K562 (cell line): Measurements from ENCODE around the gene LAMTOR5.

ENCODE experiments used
- KDM4B ChIP-seq, 2 experiments: fragments of 450-650 bp in 1 of 2; sonication (generic) in 1 of 2; IDR thresholded peaks; 2 replicates each; pipeline ENCODE4 v1.6.1; 2016 to 2017; ENCODE audit warnings: borderline replicate concordance in 2 of 2, antibody characterized with exemption in 1 of 2, low read depth in 1 of 2, mild to moderate bottlenecking in 1 of 2
- KLF13 ChIP-seq: fragments of 450-650 bp; IDR thresholded peaks from 2 replicates; pipeline ENCODE4 v1.6.1; 2016; ENCODE audit warnings: missing genetic modification characterization, low read depth, mild to moderate bottlenecking, missing compliant biosample characterization, moderate library complexity, borderline replicate concordance
- POLR2A ChIP-seq: fragments of 450-650 bp; conservative IDR thresholded peaks from 2 replicates; pipeline ENCODE4 v1.6.1; 2016
- PRPF4 ChIP-seq: fragments of 200-400 bp; formaldehyde crosslinking; IDR thresholded peaks from one replicate; pipeline ENCODE4 v1.6.1; 2017; ENCODE audit warnings: low read length, low read depth, mild to moderate bottlenecking; ENCODE audit not compliant: insufficient read depth, poor library complexity, severe bottlenecking
- RCOR1 ChIP-seq, 2 experiments: IDR thresholded peaks; 2 replicates each; pipeline ENCODE4 v1.6.1; 2012; ENCODE audit warnings: low read depth in 2 of 2, low read length in 2 of 2, borderline replicate concordance in 1 of 2, improper control_type of control experiment in 1 of 2
- SIN3A ChIP-seq, 2 experiments: fragments of 150-350 bp in 1 of 2; IDR thresholded peaks; 2 replicates each; pipeline ENCODE4 v1.6.1; 2011 to 2016; ENCODE audit warnings: borderline replicate concordance in 2 of 2, low read depth in 2 of 2, low read length in 2 of 2, mild to moderate bottlenecking in 2 of 2, moderate library complexity in 2 of 2; ENCODE audit not compliant: control insufficient read depth in 1 of 2
- SMC3 ChIP-seq: conservative IDR thresholded peaks from 2 replicates; pipeline ENCODE4 v1.6.1; 2011; ENCODE audit warnings: low read depth, low read length, improper control_type of control experiment; ENCODE audit not compliant: insufficient read depth
- TCF7L2 ChIP-seq: fragments of 150-350 bp; IDR thresholded peaks from 2 replicates; pipeline ENCODE4 v1.6.1; 2016; ENCODE audit warnings: low read depth, mild to moderate bottlenecking, low read length, moderate library complexity
- ZNF695 ChIP-seq: fragments of 450-650 bp; formaldehyde crosslinking; IDR thresholded peaks from 2 replicates; pipeline ENCODE4 v1.4.0; 2020; ENCODE audit warnings: mild to moderate bottlenecking, moderate library complexity
- TF ChIP-seq, protein P1 (sequence below), 3 experiments: IDR thresholded peaks in 2 of 3; conservative IDR thresholded peaks in 1 of 3; 2 replicates each; pipeline ENCODE4 v1.5.1; 2011 to 2012; ENCODE audit warnings: low read length in 3 of 3, mild to moderate bottlenecking in 3 of 3, control low read depth in 2 of 3, improper control_type of control experiment in 1 of 3, inconsistent platforms in 1 of 3, low read depth in 1 of 3, mixed read lengths in 1 of 3, moderate library complexity in 1 of 3; ENCODE audit not compliant: insufficient read depth in 2 of 3
- TF ChIP-seq, protein P2 (sequence below), 2 experiments: fragments of 450-650 bp; IDR thresholded peaks; 2 replicates each; pipeline ENCODE4 v1.6.1; 2016; ENCODE audit warnings: mild to moderate bottlenecking in 2 of 2, borderline replicate concordance in 1 of 2, low read depth in 1 of 2, moderate library complexity in 1 of 2
- TF ChIP-seq, protein P3 (sequence below): sonication (generic); formaldehyde crosslinking; IDR thresholded peaks from 2 replicates; pipeline ENCODE4 v1.8.1; 2023; ENCODE audit warnings: mild to moderate bottlenecking, missing genetic modification reagents
- TF ChIP-seq, protein P4 (sequence below), 2 experiments: IDR thresholded peaks; 2 replicates each; pipeline ENCODE4 v1.6.1; 2011; ENCODE audit warnings: borderline replicate concordance in 1 of 2, control low read depth in 1 of 2, low read depth in 1 of 2, low read length in 1 of 2, mild to moderate bottlenecking in 1 of 2, mixed read lengths in 1 of 2, moderate library complexity in 1 of 2; ENCODE audit not compliant: insufficient read depth in 1 of 2, insufficient read length in 1 of 2, poor library complexity in 1 of 2, severe bottlenecking in 1 of 2; ENCODE audit errors: extremely low read depth in 1 of 2
- TF ChIP-seq, protein P5 (sequence below): fragments of 250-450 bp; sonication (Bioruptor Pico); IDR thresholded peaks from 2 replicates; pipeline ENCODE4 v1.5.0; 2020; ENCODE audit warnings: mild to moderate bottlenecking, borderline replicate concordance

DNA sequence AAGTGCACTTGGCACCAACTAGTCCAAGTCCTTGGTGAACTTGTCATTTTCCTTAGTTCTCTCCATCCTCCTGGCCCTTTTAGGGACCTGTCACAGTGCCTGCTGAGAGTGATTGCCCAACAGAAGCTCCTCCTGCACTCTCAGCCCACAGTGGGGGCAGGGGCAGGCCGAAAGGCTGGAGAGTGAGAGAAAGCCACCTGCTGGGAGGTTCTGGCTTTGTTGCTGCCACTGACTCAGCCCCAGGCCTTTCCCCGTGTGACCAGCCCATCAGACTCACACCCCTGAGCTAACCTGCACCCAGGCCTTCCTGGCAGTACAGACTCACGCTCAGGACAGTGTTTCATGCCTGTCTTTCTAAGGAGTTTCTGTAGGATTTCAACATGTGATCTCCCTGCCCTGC lies 26.3 kb upstream of the LAMTOR5 start:
- TF ChIP-seq, protein P1, sequence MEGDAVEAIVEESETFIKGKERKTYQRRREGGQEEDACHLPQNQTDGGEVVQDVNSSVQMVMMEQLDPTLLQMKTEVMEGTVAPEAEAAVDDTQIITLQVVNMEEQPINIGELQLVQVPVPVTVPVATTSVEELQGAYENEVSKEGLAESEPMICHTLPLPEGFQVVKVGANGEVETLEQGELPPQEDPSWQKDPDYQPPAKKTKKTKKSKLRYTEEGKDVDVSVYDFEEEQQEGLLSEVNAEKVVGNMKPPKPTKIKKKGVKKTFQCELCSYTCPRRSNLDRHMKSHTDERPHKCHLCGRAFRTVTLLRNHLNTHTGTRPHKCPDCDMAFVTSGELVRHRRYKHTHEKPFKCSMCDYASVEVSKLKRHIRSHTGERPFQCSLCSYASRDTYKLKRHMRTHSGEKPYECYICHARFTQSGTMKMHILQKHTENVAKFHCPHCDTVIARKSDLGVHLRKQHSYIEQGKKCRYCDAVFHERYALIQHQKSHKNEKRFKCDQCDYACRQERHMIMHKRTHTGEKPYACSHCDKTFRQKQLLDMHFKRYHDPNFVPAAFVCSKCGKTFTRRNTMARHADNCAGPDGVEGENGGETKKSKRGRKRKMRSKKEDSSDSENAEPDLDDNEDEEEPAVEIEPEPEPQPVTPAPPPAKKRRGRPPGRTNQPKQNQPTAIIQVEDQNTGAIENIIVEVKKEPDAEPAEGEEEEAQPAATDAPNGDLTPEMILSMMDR (IDR thresholded peaks at IDR 0.05 in 2 of 3, conservative IDR thresholded peaks at IDR 0.05 in 1 of 3; ENCODE audit: insufficient read depth in 2 of 3, low read depth in 1 of 3, low read length in 3 of 3), result peak; percentile 46 to 65 (median 59); a peak in 5 of 6 replicates
- TF ChIP-seq, protein P2, sequence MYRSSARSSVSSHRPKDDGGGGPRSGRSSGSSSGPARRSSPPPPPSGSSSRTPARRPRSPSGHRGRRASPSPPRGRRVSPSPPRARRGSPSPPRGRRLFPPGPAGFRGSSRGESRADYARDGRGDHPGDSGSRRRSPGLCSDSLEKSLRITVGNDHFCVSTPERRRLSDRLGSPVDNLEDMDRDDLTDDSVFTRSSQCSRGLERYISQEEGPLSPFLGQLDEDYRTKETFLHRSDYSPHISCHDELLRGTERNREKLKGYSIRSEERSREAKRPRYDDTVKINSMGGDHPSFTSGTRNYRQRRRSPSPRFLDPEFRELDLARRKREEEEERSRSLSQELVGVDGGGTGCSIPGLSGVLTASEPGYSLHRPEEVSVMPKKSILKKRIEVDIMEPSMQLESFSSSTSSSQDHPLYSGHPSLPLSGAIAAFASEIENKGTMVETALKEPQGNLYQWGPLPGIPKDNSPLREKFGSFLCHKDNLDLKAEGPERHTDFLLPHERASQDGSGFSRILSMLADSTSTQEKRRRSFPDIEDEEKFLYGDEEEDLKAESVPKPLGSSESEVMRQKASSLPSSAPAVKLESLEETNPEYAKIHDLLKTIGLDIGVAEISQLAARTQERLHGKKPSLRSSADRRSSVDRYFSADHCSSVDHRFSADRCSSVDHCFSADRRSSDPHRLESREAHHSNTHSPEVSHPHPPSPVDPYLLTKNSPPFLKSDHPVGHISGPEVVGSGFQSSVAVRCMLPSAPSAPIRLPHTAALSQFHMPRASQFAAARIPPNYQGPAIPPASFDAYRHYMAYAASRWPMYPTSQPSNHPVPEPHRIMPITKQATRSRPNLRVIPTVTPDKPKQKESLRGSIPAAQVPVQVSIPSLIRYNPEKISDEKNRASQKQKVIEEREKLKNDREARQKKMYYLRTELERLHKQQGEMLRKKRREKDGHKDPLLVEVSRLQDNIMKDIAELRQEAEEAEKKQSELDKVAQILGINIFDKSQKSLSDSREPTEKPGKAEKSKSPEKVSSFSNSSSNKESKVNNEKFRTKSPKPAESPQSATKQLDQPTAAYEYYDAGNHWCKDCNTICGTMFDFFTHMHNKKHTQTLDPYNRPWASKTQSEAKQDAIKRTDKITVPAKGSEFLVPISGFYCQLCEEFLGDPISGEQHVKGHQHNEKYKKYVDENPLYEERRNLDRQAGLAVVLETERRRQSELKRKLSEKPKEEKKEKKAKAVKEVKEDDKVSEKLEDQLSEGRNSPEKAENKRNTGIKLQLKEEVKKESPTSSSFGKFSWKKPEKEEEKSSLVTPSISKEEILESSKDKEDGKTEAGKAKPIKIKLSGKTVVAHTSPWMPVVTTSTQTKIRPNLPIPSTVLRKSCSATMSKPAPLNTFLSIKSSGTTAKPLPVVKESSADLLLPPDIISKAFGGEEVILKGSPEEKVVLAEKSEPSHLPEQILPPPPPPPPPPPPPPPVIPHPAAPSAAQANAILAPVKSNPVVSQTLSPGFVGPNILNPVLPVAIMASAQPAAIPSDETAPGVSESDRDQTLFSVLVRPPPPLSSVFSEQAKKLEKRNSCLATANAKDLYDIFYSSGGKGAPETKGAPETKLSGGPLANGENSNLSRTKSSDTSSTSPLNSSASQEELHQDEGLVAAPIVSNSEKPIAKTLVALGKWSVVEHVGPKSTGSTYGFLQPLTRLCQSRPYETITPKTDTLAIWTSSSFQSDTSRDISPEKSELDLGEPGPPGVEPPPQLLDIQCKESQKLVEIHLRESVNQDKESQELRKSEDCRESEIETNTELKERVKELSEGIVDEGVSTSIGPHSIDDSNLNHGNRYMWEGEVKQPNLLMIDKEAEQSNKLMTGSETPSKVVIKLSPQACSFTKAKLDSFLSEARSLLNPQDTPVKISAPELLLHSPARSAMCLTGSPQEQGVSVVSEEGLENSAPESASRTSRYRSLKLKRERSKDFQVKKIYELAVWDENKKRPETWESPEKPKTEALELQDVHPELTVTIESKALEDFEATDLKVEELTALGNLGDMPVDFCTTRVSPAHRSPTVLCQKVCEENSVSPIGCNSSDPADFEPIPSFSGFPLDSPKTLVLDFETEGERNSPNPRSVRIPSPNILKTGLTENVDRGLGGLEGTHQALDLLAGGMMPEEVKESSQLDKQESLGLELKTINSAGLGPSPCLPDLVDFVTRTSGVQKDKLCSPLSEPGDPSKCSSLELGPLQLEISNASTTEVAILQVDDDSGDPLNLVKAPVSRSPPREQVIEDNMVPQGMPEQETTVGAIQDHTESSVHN (IDR thresholded peaks at IDR 0.05; ENCODE audit: borderline replicate concordance in 1 of 2, low read depth in 1 of 2), result no peak
- no peak for TF ChIP-seq POLR2A
- no peak for TF ChIP-seq KDM4B (IDR thresholded peaks at IDR 0.05; ENCODE audit: borderline replicate concordance in 2 of 2, low read depth in 1 of 2)
- TF ChIP-seq SIN3A (IDR thresholded peaks at IDR 0.05; ENCODE audit: borderline replicate concordance in 2 of 2, control insufficient read depth in 1 of 2, low read depth in 2 of 2, low read length in 2 of 2), result no peak
- TF ChIP-seq, protein P3, sequence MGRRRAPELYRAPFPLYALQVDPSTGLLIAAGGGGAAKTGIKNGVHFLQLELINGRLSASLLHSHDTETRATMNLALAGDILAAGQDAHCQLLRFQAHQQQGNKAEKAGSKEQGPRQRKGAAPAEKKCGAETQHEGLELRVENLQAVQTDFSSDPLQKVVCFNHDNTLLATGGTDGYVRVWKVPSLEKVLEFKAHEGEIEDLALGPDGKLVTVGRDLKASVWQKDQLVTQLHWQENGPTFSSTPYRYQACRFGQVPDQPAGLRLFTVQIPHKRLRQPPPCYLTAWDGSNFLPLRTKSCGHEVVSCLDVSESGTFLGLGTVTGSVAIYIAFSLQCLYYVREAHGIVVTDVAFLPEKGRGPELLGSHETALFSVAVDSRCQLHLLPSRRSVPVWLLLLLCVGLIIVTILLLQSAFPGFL, result no peak
- TF ChIP-seq TCF7L2, result no peak
- no peak for TF ChIP-seq KLF13 (tag)
- TF ChIP-seq SMC3, result no peak
- TF ChIP-seq, protein P4, sequence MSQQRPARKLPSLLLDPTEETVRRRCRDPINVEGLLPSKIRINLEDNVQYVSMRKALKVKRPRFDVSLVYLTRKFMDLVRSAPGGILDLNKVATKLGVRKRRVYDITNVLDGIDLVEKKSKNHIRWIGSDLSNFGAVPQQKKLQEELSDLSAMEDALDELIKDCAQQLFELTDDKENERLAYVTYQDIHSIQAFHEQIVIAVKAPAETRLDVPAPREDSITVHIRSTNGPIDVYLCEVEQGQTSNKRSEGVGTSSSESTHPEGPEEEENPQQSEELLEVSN (IDR thresholded peaks at IDR 0.05; ENCODE audit: borderline replicate concordance in 1 of 2, extremely low read depth in 1 of 2, insufficient read depth in 1 of 2, insufficient read length in 1 of 2, low read depth in 1 of 2, low read length in 1 of 2, poor library complexity in 1 of 2, severe bottlenecking in 1 of 2), result no peak
- TF ChIP-seq, protein P5, sequence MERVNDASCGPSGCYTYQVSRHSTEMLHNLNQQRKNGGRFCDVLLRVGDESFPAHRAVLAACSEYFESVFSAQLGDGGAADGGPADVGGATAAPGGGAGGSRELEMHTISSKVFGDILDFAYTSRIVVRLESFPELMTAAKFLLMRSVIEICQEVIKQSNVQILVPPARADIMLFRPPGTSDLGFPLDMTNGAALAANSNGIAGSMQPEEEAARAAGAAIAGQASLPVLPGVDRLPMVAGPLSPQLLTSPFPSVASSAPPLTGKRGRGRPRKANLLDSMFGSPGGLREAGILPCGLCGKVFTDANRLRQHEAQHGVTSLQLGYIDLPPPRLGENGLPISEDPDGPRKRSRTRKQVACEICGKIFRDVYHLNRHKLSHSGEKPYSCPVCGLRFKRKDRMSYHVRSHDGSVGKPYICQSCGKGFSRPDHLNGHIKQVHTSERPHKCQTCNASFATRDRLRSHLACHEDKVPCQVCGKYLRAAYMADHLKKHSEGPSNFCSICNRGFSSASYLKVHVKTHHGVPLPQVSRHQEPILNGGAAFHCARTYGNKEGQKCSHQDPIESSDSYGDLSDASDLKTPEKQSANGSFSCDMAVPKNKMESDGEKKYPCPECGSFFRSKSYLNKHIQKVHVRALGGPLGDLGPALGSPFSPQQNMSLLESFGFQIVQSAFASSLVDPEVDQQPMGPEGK (CRISPR knock-in tag), result no peak
- TF ChIP-seq ZNF695 (CRISPR knock-in tag), result no peak
- no peak for TF ChIP-seq PRPF4
- peak in 1 of 2 experiments; percentile 53; a peak in 1 of 4 replicates for TF ChIP-seq RCOR1 (IDR thresholded peaks at IDR 0.05; ENCODE audit: borderline replicate concordance in 1 of 2, low read depth in 2 of 2, low read length in 2 of 2)
